Muscle of leg (tissue), 16 donors: ENCODE results near the gene ZFYVE27. TPM values are rescaled to one million over a fixed set of nuclear protein-coding genes. Genes with fewer than 3 reads are reported as not detected.
"Not testable (repeated sequence)": the region's sequence is repeated elsewhere in the genome, so short reads cannot be mapped to it uniquely, and the experiment has no call there.

Experiments used
- DNase-seq: peaks from one replicate; pipeline ENCODE4 v3.0.0; 2013
- H3K27ac ChIP-seq: one replicate; pipeline ENCODE4 v1.5.1; 2013; ENCODE audit warnings: mild to moderate bottlenecking, low read length, control low read depth
- H3K27me3 ChIP-seq: one replicate; pipeline ENCODE4 v1.6.1; 2013; ENCODE audit warnings: low read length; ENCODE audit not compliant: control insufficient read depth, insufficient read depth
- H3K36me3 ChIP-seq: one replicate; pipeline ENCODE4 v1.6.1; 2013; ENCODE audit warnings: low read length; ENCODE audit not compliant: control insufficient read depth, insufficient read depth
- H3K4me1 ChIP-seq: one replicate; pipeline ENCODE4 v1.6.1; 2013; ENCODE audit warnings: low read length; ENCODE audit not compliant: control insufficient read depth, insufficient read depth
- H3K4me3 ChIP-seq: one replicate; pipeline ENCODE4 v1.5.1; 2013; ENCODE audit warnings: low read length, control low read depth
- H3K9me3 ChIP-seq: replicated peaks from 2 replicates; pipeline ENCODE4 v1.6.1; 2013; ENCODE audit warnings: low read depth, low read length; ENCODE audit not compliant: control insufficient read depth
- WGBS: methylation state at CpG from one replicate; pipeline ENCODE4 v1.1.5; 2013; ENCODE audit warnings: missing lambda C conversion rate; ENCODE audit not compliant: insufficient coverage; 5-methylcytosine and 5-hydroxymethylcytosine counted together
- long read RNA-seq, 11 donors: transcript quantifications; one replicate each; lab custom pipeline, GENCODE V29; 2026
- polyA plus RNA-seq, 8 donors: library from polyadenylated mRNA; unstranded; fragments of 120-200 nt; gene quantifications; one replicate each; pipeline versions ENCODE4 v1.2.1 to v1.2.3, GENCODE V29; 2013; ENCODE audit warnings: inconsistent platforms in 1 of 8, low replicate concordance in 1 of 8; ENCODE audit not compliant: insufficient read length in 8 of 8, insufficient read depth in 1 of 8
- total RNA-seq: library from RNA; stranded (reverse); fragments of 120-200 nt; gene quantifications from one replicate; pipeline ENCODE4 v1.2.4, GENCODE V29; 2013

The ZFYVE27 gene, protein sequence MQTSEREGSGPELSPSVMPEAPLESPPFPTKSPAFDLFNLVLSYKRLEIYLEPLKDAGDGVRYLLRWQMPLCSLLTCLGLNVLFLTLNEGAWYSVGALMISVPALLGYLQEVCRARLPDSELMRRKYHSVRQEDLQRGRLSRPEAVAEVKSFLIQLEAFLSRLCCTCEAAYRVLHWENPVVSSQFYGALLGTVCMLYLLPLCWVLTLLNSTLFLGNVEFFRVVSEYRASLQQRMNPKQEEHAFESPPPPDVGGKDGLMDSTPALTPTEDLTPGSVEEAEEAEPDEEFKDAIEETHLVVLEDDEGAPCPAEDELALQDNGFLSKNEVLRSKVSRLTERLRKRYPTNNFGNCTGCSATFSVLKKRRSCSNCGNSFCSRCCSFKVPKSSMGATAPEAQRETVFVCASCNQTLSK
- 10.7 TPM for total RNA-seq
- 10 to 100 TPM in 6 of 8 donors, 1 to 10 TPM in 2; 9.3 to 19.8 (median 12.7) TPM for polyA plus RNA-seq
- long read RNA-seq, donor 1 = 0 reads
- long read RNA-seq, donor 2 = 0 reads
- long read RNA-seq, donor 3 = 0 reads
- long read RNA-seq, donor 4, partial matches to known transcripts = 0 of 1 reads
- long read RNA-seq, donor 4, other reads (novel, unspliced or antisense) = 0 of 1 reads
- long read RNA-seq, donor 5, partial matches to known transcripts = 0 of 1 reads
- long read RNA-seq, donor 5, other reads (novel, unspliced or antisense) = 0 of 1 reads
- long read RNA-seq, donor 6 = 0 reads
- long read RNA-seq, donor 7, partial matches to known transcripts = 10 of 10 reads
- long read RNA-seq, donor 7, other reads (novel, unspliced or antisense) = 0 of 10 reads
- long read RNA-seq, donor 8 = 0 reads
- long read RNA-seq, donor 9 = 0 reads
- long read RNA-seq, donor 10, partial matches to known transcripts = 0 of 2 reads
- long read RNA-seq, donor 10, other reads (novel, unspliced or antisense) = 0 of 2 reads
- long read RNA-seq, donor 11 = 0 reads

DNA sequence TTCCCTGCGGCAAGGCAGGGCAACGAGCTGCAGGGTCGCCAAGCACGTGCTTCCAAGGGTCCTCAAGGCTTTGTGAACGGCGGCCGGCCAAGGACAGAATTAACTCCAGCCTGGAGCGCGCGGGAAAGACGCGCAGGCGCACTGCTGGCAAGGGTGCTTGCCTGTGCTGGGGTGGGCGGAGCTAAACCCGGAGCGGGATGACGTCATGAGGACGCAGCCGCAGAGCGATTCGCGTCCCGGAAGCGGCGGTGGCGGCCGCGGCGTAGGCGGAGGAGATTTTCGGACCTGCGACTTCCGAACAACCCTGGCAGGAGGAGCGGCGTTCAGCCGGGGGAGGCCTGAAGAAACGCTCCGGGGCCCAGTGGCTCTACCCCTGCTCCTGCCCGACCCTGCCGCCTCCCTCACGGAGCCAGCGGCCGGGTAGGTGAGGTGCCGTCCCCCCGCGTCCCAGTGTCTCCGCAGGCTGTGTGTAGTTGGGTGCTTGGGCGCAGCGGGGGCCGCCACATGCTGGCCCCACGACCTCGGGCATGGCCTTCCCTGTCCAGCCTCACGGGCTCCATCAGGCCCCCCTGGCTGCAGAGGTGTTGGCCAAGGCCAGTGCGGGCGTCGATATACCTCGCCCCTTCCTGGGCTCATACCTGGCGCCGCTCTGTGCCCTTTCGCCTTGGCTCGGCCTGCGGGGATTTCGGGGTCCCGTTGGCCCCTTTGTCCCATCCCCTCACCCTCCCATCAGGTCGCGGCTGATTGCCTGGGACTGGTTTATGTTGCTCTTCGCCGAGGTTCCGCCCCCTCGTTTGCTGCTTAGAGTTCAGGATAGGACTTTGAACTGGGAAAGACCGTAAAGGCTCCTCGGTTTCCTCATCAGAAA is at the start of gene ZFYVE27:
ZFYVE27 (plus strand) TSS at position 227 of the 868 bp plus-strand sequence. CDS start 1,350 bp downstream, outside the sequence.
- peak within 1 kb of the TSS; percentile 100 for H3K4me3 ChIP-seq
- WGBS = under 1% methylated on average over 59 of the region's 72 CpGs

DNA sequence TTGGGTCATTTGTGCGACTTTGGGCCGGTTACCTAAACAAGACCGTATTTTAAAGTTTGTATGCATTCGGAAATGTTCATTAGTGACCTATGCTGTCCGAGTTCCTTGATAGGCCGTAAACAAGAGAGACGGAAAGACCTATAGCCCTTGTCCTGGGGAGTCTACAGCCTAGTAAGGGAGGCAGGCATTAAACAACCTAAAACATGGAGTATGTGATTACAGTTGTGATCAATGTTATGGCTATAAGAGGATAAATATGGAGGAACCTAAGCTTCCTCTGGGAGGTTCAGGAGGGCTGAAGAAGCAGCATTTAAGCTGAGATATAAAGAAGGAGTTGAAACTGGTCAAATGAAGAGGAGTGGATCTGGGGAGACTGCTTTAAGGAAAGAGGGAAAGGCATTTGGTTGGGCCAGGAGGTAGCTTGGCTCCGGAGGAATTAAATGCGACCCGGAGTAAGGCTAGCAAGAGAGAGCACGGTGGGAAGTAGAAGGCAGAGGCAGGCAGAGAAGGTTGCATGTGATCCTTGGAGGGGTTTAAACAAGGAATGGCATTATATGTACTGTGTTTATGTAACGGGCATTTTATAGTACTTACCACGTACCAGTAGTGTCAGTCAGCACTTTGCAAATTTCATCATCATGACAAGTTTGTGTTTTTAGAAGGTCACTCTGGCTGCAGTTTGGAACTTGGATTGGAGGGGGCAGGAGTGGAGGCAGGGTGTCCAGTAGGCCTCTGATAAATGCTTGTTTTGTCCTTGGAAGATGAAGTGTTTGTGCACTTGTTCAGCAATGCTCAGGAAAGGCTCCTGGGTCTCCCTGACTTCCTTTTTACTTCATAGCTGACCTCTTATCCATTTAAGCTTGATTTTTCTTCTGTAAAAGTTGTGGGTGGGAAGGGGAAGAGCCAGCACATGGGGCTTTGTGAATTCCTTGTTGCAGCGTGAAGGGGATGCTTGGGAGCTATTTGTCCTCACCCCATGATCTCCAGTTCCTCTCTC is 48.8 kb upstream of the ZFYVE27 start:
- Histone ChIP-seq H3K36me3 (no peaks in the 10 kb centered on the region), H3K27ac (peak overlapping the region; percentile 93), H3K9me3 (no peaks in the 10 kb centered on the region), H3K4me3 (peak overlapping the region; percentile 72), H3K27me3 (no peaks in the 10 kb centered on the region), H3K4me1 (peaks cover 40% of the 10 kb centered on the region)
- WGBS = 23% methylated on average over 11 of the region's 14 CpGs
- DNase-seq = peak; percentile 22

More for the DNA sequence above, at the start of gene ZFYVE27:
- no peaks in the 10 kb centered on the region for H3K27me3 ChIP-seq
- H3K27ac ChIP-seq = peak within 1 kb of the TSS; percentile 92
- H3K36me3 ChIP-seq = peaks cover 16% of the 10 kb centered on the region
- H3K4me1 ChIP-seq = peaks cover 14% of the 10 kb centered on the region
- DNase-seq = peak; percentile 97
- H3K9me3 ChIP-seq = peaks cover 2% of the 10 kb centered on the region

DNA sequence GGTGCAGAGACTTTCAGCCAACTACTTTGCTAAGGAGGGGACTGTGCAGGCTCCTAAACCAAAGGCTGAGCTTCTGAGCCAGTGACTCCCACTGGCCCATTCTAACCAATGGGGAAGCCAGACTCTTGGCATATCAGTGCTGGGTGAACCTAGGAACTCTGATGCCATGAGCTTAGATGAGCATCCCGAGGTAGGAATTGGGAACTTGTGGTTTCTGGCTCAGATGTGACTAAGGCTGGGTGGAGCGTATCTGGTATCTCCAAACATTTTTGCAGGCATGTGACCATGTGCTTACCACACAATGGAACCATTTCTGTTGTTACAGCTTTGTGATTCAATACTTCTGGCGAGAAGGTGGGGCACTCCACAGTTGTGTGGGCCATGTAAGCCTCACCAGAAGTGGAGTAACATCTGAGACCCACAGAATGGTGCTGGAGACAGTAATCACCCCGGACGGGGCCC is 47.3 kb upstream of the ZFYVE27 start:
- Histone ChIP-seq H3K36me3 (no peaks in the 10 kb centered on the region), H3K9me3 (peaks cover 2% of the 10 kb centered on the region), H3K27me3 (no peaks in the 10 kb centered on the region), H3K27ac (no peak overlapping the region), H3K4me1 (peaks cover 29% of the 10 kb centered on the region), H3K4me3 (no peak overlapping the region)
- DNase-seq = no peak
- WGBS = 74% methylated on average over 3 of the region's 5 CpGs

DNA sequence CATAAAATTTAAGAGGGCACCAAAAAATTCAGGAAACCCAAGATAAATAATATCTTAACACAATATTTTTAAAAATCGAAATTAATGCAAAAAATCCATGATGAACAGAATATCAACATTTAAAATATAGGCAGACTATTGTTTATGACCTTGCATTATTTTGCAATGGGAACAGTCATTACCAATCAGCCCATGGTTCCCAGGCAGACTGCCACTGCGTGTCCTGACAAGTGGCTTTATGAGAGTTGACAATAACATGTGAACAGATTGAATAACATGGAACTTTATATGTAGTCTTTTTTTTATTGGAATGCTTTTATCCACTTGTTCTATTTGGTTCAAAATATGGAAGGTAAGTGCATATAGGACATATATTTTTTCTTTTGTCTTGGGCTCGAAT is 46.8 kb upstream of the ZFYVE27 start:
- no peak overlapping the region for H3K4me3 ChIP-seq
- H3K9me3 ChIP-seq = peaks cover 2% of the 10 kb centered on the region
- DNase-seq = no peak
- H3K27me3 ChIP-seq = no peaks in the 10 kb centered on the region
- peaks cover 28% of the 10 kb centered on the region for H3K4me1 ChIP-seq
- H3K27ac ChIP-seq = no peak overlapping the region
- no peaks in the 10 kb centered on the region for H3K36me3 ChIP-seq
- WGBS = no CpG with 5 or more reads among the region's 3 CpGs

DNA sequence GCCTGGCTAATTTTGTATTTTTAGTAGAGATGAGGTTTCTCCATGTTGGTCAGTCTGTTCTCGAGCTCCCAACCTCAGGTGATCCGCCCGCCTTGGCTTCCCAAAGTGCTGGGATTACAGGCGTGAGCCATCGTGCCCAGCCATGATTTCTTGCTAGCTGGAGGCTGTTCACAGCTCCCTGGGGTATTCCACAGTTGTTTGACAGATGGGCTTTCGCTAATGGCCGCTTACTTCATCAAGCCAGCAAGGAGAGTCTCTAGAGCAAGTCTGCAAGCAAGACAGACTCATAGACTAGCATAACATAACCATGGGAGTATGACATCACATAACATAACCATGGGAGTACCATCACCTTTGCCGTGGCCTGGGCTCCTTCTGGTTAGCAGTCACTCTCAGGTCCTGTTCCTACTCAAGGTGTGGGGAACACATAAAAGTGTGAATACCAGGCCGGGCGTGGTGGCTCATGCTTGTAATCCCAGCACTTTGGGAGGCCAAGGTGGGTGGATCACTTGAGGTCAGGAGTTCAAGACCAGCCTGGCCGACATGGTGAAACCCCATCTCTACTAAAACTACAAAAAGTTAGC is 38.8 kb upstream of the ZFYVE27 start:
- not testable (repeated sequence) for DNase-seq, H3K36me3 ChIP-seq
- 61% methylated on average over 7 of the region's 11 CpGs for WGBS

DNA sequence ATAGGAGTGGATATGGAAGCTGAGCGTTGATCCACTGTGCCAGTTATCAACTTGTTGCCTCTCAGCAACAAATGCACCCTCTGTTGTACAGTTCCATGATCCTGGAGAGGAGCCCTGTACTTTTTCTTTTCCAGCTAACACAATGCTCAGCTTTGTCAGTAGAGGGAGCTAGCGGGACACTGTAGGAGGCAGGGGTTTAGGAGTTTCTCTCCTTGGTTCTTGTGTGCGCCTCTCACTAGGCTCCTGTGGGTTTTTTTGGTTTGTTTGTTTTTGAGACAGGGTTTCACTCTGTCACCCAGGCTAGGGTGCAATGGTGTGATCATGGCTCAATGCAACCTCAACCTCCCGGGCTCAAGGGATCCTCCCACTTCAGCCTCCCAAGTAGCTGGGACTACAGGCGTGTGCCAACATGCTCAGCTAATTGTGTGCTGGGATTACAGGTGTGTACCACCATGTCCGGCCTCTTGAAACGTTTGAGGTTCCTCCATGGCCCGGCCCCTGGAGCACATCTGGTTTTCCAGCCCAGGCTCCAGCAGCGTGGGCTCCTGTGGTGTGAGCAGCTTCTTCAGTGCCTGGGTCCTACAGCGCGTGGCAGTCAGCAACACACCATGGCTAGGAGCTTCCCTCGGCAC is 35.4 kb upstream of the ZFYVE27 start:
- no peak overlapping the region for H3K4me3 ChIP-seq
- no peaks in the 10 kb centered on the region for H3K36me3 ChIP-seq
- H3K4me1 ChIP-seq = no peaks in the 10 kb centered on the region
- H3K9me3 ChIP-seq = no peaks in the 10 kb centered on the region
- peak; percentile 85 for DNase-seq
- H3K27ac ChIP-seq = no peak overlapping the region
- no peaks in the 10 kb centered on the region for H3K27me3 ChIP-seq
- 62% methylated on average over 7 of the region's 12 CpGs for WGBS

More for the DNA sequence above, 38.8 kb upstream of the ZFYVE27 start:
- H3K27ac ChIP-seq, H3K4me3 ChIP-seq, H3K9me3 ChIP-seq, H3K4me1 ChIP-seq, H3K27me3 ChIP-seq: not testable (repeated sequence)

DNA sequence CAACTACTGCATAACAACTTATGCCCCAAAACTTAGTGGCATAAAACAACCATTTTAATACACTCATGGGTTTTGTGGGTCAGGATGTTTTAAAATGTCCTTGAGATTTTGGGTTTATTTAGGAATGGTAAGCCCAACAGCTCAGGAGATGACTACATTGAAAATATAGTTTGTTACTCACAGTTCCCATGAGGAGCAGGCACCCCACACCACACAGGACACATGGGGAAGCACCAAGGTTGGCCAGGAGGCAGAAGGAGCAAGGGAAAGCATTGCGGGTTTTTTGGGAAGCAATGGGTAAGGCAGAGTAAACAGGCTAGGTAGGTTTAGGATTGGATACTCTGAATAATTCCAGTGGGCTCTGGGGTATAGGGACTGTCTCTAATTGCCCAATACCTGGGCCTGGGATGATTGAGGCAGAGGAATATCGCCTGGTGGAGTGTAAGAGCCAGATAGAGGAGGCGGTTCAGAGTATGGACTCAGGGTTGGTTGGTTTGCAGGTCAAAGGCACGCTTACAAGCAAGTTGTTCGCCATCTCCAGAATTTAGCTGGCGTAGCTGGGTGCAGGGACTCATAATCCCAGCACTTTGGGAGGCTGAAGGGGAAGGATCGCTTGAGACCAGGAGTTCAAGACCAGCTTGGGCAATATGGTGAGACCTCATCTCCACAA is 33.4 kb upstream of the ZFYVE27 start:
- H3K4me1 ChIP-seq = no peaks in the 10 kb centered on the region
- H3K27ac ChIP-seq = no peak overlapping the region
- no peaks in the 10 kb centered on the region for H3K9me3 ChIP-seq
- WGBS = 87% methylated on average over 5 of the region's 7 CpGs
- H3K4me3 ChIP-seq = no peak overlapping the region
- H3K36me3 ChIP-seq = no peaks in the 10 kb centered on the region
- H3K27me3 ChIP-seq = no peaks in the 10 kb centered on the region
- DNase-seq = no peak

DNA sequence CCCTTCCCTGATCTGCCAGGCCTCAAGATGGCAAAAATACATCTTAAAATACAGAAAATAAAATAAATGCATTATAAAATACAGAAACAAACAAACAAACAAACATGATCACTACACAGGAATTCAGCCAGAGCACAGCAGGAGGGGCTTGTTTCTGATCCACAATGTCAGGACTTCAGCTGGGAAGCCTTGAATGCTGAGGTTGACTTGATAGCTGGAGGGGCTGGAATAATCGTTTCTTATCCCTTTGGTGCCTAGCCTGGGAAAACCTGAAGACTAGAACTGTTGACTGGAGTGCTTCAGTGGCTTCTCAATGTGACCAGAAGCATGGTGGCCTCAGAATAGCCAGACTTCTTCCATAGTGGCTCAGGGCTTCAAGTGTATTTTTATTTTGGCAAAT is 32.6 kb upstream of the ZFYVE27 start:
- no peak for DNase-seq
- 67% methylated on average over 1 of the region's 1 CpG for WGBS
- H3K9me3 ChIP-seq = no peaks in the 10 kb centered on the region
- no peak overlapping the region for H3K27ac ChIP-seq
- no peaks in the 10 kb centered on the region for H3K27me3 ChIP-seq
- no peaks in the 10 kb centered on the region for H3K36me3 ChIP-seq
- peaks cover 5% of the 10 kb centered on the region for H3K4me1 ChIP-seq
- no peak overlapping the region for H3K4me3 ChIP-seq
